Rectal smooth muscle tissue (tissue), 1 donor: ENCODE data around the gene BOD1L1.
"Not testable (repeated sequence)": the region's sequence is repeated elsewhere in the genome, so short reads cannot be mapped to it uniquely, and the experiment has no call there.

ENCODE experiments used
- H3K27ac ChIP-seq: one replicate; pipeline ENCODE4 v1.7.0; 2013; ENCODE audit warnings: low read depth, low read length, inconsistent platforms
- H3K27me3 ChIP-seq: one replicate; pipeline ENCODE4 v1.7.0; 2013; ENCODE audit warnings: low read length; ENCODE audit not compliant: control insufficient read depth, insufficient read depth
- H3K36me3 ChIP-seq: one replicate; pipeline ENCODE4 v1.7.0; 2013; ENCODE audit warnings: low read length; ENCODE audit not compliant: control insufficient read depth, insufficient read depth
- H3K4me1 ChIP-seq: one replicate; pipeline ENCODE4 v1.7.0; 2013; ENCODE audit warnings: low read length; ENCODE audit not compliant: control insufficient read depth, insufficient read depth
- H3K4me3 ChIP-seq: one replicate; pipeline ENCODE4 v1.7.0; 2013; ENCODE audit warnings: low read length
- H3K9ac ChIP-seq: one replicate; pipeline ENCODE4 v1.7.0; 2013; ENCODE audit warnings: low read length

BOD1L1 gene

DNA sequence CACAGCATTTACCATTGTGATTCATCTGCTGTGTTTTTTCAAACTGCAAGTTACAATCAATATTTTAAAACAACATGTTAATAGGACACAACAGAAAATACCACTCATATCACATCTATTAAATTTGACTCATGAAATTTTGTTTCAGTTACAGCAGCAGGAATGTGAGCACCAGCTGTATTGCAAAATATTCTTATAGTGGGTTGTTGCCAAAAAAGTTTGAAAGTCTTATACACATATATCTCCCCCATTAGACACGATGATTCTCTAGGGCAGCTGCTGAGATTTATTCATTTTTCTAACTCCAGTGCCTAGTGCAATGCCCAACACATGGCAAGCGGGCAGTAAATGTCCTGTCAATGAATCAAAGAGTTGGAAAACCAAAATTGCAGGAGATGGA is 56.6 kb downstream of the BOD1L1 start:
- Histone ChIP-seq H3K9ac (no peak overlapping the region), H3K4me3 (no peak overlapping the region), H3K4me1 (no peaks in the 10 kb centered on the region), H3K27ac (no peak overlapping the region), H3K27me3 (no peaks in the 10 kb centered on the region), H3K36me3 (peaks cover 28% of the 10 kb centered on the region)

DNA sequence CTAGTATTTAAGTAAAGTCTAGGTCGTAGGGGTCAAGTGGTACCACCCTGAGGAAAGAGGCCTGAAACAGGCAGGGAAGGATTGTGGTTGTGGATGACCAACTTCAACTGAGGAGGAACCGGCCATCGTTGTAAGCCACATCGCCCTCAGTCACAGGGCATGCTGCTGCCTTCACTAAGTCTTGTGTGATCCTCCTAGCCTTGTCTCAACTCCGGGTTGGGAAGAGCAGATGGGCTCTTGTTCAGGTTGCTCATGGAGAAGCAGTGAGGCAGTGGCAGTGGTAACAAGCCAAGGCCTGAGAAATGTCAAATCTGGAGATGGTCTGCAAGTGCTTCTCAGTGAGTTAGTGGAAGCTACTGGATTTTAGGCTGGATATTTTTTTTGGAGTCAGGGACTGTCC is 60.4 kb downstream of the BOD1L1 start:
- no peaks in the 10 kb centered on the region for H3K4me1 ChIP-seq
- H3K36me3 ChIP-seq = peaks cover 16% of the 10 kb centered on the region
- H3K9ac ChIP-seq = no peak overlapping the region
- no peak overlapping the region for H3K27ac ChIP-seq
- no peak overlapping the region for H3K4me3 ChIP-seq
- H3K27me3 ChIP-seq = no peaks in the 10 kb centered on the region

DNA sequence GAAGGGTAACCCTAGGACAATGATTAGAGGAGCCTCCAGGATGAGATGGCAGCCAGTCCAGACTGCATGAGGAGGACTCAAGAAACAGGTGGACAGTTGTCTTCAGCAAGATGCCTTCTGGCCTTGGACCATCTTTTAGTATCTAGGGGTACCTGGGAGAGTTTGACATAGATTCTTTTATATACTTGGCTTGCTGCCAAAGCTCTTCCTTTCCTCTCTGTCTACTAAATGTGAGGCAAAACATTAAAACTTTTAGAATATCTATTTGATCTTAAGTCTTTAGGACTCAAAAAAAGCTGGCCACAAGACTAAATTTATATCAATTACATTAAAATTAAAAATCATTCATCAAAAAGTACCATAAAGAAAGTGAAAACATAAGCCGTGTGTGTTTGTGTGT is 64.6 kb downstream of the BOD1L1 start:
- Histone ChIP-seq H3K27me3 (no peaks in the 10 kb centered on the region), H3K4me3 (no peak overlapping the region), H3K4me1 (no peaks in the 10 kb centered on the region), H3K27ac (no peak overlapping the region), H3K36me3 (peaks cover 4% of the 10 kb centered on the region), H3K9ac (no peak overlapping the region)

DNA sequence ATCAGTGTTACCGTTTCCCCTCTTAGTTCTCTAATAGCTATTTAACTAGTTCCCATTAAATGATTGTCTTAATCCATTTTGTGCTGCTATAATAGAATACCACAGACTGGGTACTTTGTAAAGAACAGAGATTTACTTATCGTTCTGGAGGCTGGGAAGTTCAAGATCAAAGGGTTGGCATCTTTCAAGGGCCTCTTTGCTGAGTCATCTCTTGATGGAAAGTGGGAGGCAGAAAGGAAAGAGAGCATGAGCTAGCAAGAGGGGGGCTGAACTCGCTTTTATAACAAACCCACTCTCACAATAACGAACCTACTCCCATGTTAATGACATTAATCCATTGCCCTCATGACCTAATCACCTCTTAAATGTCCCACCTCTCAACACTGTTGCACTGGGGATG is 65.9 kb downstream of the BOD1L1 start:
- Histone ChIP-seq H3K4me3 (no peak overlapping the region), H3K27ac (no peak overlapping the region), H3K9ac (no peak overlapping the region), H3K4me1 (no peaks in the 10 kb centered on the region), H3K27me3 (no peaks in the 10 kb centered on the region), H3K36me3 (no peaks in the 10 kb centered on the region)

DNA sequence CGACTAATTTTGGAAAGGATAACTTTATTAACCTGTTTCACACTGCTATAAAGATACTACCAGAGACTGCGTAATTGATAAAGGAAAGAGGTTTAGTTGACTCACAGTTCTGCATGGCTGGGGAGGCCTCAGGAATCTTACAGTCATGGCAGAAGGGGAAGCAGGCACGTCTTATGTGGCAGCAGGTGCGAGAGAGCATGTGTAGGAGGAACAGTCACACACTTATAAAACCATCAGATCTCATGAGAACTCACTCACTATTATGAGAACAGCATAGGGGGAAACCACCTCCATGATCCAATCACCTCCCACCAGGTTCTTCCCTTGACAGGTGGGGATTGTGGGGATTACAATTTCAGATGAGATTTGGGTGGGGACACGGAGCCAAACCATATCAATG is 67.4 kb downstream of the BOD1L1 start:
- not testable (repeated sequence) for H3K9ac ChIP-seq, H3K27ac ChIP-seq, H3K4me3 ChIP-seq, H3K4me1 ChIP-seq, H3K36me3 ChIP-seq, H3K27me3 ChIP-seq

DNA sequence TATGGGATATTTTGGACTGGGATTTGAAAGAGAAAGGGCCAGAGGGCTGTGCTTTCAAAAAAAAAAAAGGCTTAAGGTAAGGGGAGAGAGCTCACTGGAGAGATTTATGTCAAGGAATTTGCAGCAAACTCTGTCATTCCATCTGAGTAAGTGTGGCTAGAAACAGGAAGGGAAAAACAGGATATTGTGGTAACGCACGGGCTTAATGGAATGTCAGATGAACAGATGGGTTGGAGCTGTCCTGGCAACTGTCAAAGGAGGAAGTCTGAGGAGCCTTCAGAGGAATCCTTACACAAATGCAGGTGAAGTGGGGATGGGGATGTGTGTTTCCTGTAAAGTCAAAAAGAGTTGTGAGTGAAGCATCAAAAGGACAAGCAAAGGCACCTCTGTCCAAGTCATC is 68.1 kb downstream of the BOD1L1 start:
- Histone ChIP-seq H3K27me3 (no peaks in the 10 kb centered on the region), H3K27ac (no peak overlapping the region), H3K9ac (no peak overlapping the region), H3K4me3 (no peak overlapping the region), H3K4me1 (no peaks in the 10 kb centered on the region), H3K36me3 (no peaks in the 10 kb centered on the region)

DNA sequence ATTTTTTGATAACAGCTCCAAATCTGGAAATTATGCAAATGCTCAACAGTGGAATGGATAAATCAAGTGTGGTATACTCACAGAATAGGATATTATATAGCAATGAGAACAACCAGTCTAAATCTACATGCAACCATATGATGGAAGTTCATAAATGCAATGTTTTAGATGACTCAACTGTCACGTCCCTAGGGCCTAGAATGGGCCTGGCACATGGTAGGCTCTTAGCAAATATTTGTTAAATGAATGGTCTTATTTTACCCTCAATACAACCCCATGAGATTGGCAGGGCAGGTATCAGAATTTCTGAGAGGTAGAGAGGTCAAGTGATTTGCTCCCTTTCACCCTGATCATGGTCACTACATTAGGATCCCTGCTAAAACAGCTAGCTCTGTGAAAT is 68.6 kb downstream of the BOD1L1 start:
- Histone ChIP-seq H3K9ac (no peak overlapping the region), H3K27ac (no peak overlapping the region), H3K27me3 (no peaks in the 10 kb centered on the region), H3K4me1 (no peaks in the 10 kb centered on the region), H3K36me3 (no peaks in the 10 kb centered on the region), H3K4me3 (no peak overlapping the region)

DNA sequence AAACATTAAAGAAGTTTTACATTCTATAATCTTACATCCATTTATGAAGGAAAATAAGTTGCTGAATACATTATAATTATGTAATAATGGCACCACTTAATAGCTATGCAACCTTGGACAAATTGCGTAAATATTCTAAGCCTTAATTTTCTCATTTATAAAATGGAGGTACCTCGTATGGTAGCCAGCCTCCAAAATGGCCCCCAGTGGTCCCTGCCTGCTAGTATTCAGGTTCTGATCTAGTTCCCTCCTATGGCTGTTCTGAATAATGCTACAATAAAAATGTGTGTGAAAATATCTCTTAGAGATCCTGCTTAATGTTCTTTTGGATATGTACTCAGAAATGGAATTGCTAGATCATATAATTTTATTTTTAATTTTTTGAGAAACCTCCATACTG is 72.2 kb downstream of the BOD1L1 start:
- no peaks in the 10 kb centered on the region for H3K4me1 ChIP-seq
- H3K27ac ChIP-seq = no peak overlapping the region
- no peak overlapping the region for H3K4me3 ChIP-seq
- H3K36me3 ChIP-seq = no peaks in the 10 kb centered on the region
- no peak overlapping the region for H3K9ac ChIP-seq
- no peaks in the 10 kb centered on the region for H3K27me3 ChIP-seq

DNA sequence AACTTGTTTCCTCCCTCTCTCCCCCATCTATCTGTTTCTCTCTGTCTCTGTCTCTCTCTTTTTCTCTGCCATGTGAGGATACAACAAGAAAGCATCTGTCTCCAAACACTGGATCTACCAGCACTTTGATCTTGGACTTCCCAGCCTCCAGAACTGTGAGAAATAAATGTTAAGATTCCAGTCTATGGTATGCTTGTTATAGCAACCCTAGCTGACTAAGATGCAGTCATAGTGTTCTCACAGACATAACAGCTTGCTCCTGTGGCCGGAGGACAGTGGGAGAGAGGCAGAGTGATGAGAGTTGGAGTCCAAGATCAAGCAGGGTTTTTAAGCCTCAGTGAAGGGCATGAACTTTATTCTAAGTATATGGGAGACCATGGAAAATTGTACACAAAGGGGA is 74.4 kb downstream of the BOD1L1 start:
- H3K9ac ChIP-seq = no peak overlapping the region
- H3K4me3 ChIP-seq = no peak overlapping the region
- H3K4me1 ChIP-seq = no peaks in the 10 kb centered on the region
- H3K27me3 ChIP-seq = no peaks in the 10 kb centered on the region
- H3K27ac ChIP-seq = no peak overlapping the region
- no peaks in the 10 kb centered on the region for H3K36me3 ChIP-seq

DNA sequence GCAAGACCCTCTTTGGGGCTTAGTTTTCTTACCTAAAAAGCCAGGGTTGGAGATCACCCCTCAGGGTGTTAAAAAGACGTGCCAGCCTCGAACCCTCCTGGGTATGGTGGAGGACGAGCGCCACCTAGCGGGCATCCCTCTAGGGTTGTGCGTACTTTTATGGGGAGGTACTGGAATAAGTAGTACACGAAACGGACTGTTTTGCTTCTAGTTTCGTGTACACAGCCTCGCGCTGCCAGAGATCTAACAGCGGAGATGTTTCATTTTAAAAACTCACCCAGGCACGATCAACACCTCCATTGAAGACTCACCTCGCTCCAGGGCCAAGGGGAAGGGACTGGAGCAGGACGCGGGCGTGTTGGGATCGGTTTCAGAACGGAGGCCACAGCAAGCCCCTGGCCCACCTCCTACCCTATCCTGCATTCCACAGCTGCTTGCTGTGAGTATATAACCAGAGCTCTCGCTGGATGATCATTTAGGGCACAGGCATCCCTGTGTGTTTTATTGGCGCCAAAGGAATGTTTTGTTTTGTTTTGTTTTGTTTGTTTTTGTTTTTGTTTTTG is 78.5 kb downstream of the BOD1L1 start:
- peak overlapping the region; percentile 46 for H3K4me3 ChIP-seq
- peaks cover 9% of the 10 kb centered on the region for H3K27me3 ChIP-seq
- H3K9ac ChIP-seq = no peak overlapping the region
- H3K36me3 ChIP-seq = no peaks in the 10 kb centered on the region
- peaks cover 10% of the 10 kb centered on the region for H3K4me1 ChIP-seq
- no peak overlapping the region for H3K27ac ChIP-seq

DNA sequence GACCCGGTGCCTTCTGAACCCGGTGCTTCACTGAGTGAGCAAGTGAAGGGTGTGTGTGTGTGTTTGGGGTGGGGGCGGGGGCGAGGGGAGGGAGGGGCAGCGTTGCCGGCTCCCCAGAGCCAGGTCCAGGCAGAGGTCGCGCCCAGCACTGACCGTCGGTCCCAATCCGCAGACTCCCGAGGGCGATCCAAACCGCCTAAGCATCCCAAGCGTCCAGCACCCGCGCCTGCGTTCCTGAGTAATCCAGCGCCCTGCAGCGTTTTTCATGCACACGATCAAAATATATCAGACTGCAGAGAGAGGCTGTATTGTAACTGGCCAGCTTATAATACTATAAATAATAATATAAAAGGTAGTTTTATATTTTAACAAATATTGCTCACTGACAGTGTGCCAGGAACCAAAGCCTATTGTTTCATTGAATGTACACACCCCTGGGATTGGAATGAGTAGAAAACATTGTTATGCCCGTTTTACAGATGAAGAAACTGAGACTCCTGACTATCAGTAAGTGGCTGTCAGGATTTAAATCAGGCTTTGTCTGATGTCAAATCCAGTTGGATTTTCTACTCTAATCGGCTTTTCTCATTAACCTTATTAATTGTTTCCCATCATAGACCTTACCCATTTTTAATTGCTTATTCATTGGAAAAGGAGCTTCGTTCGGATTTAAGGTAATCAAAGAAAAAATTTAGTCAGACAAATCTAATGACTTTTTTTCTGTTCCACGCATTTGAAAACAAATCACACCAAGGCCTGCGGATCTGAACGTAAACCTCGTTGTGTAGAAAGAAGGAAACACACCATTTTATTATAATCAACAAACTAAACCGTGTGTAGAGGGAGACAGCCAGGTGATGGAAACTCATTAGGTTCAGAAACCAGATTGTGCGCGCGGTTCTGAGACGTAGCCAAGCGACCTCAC is 79.2 kb downstream of the BOD1L1 start:
- Histone ChIP-seq H3K4me3 (peak overlapping the region; percentile 80), H3K27ac (peak overlapping the region; percentile 91), H3K9ac (no peak overlapping the region), H3K27me3 (peaks cover 9% of the 10 kb centered on the region), H3K4me1 (peaks cover 10% of the 10 kb centered on the region), H3K36me3 (no peaks in the 10 kb centered on the region)

DNA sequence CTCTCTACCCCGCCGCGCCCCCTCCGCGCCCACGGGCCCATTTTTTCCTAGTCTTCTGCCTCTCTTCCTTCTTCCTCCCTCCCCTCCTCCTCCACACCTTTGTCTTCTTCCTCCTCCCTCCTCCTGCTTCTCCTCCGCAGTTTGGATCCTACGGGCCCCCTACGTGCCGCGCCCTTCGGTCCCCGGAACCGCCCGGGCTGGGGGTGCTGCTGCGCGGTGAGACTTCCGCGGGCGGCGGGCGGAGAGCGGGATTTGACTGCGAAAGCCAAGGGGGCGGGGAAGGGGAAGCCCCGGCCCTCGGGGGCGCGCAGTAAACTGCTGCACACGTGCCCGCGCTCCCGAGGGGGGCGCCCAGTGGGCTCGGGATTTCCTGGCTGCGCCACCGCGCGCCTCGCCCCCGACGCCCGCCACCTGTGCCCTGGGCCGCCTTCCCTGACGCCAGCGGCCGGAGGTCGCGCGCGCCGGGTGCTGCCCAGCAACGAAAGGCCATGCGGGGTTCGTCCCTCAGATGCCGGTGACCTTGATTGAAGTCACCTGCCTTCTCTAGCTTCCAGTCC is 80.0 kb downstream of the BOD1L1 start:
- H3K36me3 ChIP-seq = no peaks in the 10 kb centered on the region
- peaks cover 10% of the 10 kb centered on the region for H3K4me1 ChIP-seq
- peak overlapping the region; percentile 80 for H3K4me3 ChIP-seq
- peaks cover 9% of the 10 kb centered on the region for H3K27me3 ChIP-seq
- H3K9ac ChIP-seq = peak overlapping the region; percentile 57
- H3K27ac ChIP-seq = peak overlapping the region; percentile 91
